Body of pancreas (tissue), 4 donors: Measurements from ENCODE around the gene ANO4. TPM values are rescaled to one million over a fixed set of nuclear protein-coding genes. Genes with fewer than 3 reads are reported as not detected.

ENCODE experiments used
- ATAC-seq: fragments of 150-250 bp; one replicate; pipeline ENCODE4 v1.9.1; 2016
- DNase-seq, 4 donors: peaks; one replicate each; pipeline ENCODE4 v3.0.0-alpha.2; 2019
- H3K27ac ChIP-seq, 4 donors: fragments of 200-600 bp; sonication (generic); 1 replicate in 3 of 4; 2 replicates in 1 of 4; pipeline versions ENCODE4 v1.5.1 to v1.6.1; 2016 to 2019; ENCODE audit warnings: mild to moderate bottlenecking in 1 of 4, mixed read lengths in 1 of 4, moderate library complexity in 1 of 4
- H3K27me3 ChIP-seq, 2 donors: fragments of 200-600 bp; sonication (generic); one replicate each; pipeline ENCODE4 v1.6.0; 2016; ENCODE audit warnings: mild to moderate bottlenecking in 1 of 2
- H3K36me3 ChIP-seq, 2 donors: fragments of 200-600 bp; sonication (generic); replicated peaks in 1 of 2; 2 replicates each; pipeline ENCODE4 v1.5.1; 2016; ENCODE audit warnings: low read depth in 2 of 2; ENCODE audit not compliant: insufficient read depth in 1 of 2
- H3K4me1 ChIP-seq: fragments of 200-600 bp; sonication (generic); one replicate; pipeline ENCODE4 v1.6.0; 2016
- H3K4me3 ChIP-seq, 2 donors: fragments of 200-600 bp; sonication (generic); 1 replicate in 1 of 2; 2 replicates in 1 of 2; pipeline ENCODE4 v1.5.1; 2016 to 2019
- H3K9me3 ChIP-seq, 3 donors: fragments of 200-600 bp; sonication (generic); 1 replicate in 2 of 3; 2 replicates in 1 of 3; pipeline ENCODE4 v1.5.1; 2016
- POLR2A ChIP-seq, 3 donors: fragments of 450-650 bp; IDR thresholded peaks; one replicate each; pipeline ENCODE4 v1.6.1; 2016; ENCODE audit warnings: antibody characterized with exemption in 3 of 3, mild to moderate bottlenecking in 2 of 3
- WGBS, 2 donors: methylation state at CpG; one replicate each; pipeline ENCODE4 v1.1.5; 2017; 5-methylcytosine and 5-hydroxymethylcytosine counted together
- intact Hi-C: fragments of 100-400 bp; cut with DNase I; formaldehyde crosslinking; loops from one replicate; pipeline ENCODE4 v1.15.1; 2023
- total RNA-seq, 2 donors: library from RNA; depleted of rRNA; stranded (reverse); fragments of >200 nt; gene quantifications; one replicate each; pipeline ENCODE4 v1.1.0, GENCODE V29; 2016
- TF ChIP-seq, protein P1 (sequence below), 7 experiments: fragments of 450-650 bp in 4 of 7; fragments of 200-600 bp in 3 of 7; sonication (generic) in 3 of 7; IDR thresholded peaks; one replicate each; pipeline ENCODE4 v1.5.1; 2016 to 2019; ENCODE audit warnings: antibody characterized with exemption in 7 of 7

ANO4 gene
- total RNA-seq, 2 donors from 2014 or later: 1.6 TPM; not detected in 1

DNA sequence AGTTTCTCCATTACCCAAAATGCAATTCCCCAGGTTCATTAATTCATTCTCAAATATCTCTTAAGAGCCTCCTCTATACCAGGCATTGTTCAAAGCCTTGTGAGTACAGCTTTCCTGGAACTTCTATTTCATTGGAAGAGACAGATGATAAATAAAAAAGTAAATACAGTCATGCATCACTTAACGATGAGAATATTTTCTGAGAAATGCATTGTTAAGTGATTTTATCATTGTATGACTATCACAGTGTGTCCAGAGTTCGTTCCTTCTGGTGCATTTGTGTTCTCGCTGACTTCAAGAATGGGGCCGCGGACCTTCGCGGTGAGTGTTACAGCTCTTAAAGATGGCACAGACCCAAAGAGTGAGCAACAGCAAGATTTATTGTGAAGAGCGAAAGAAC is 66.0 kb downstream of the ANO4 start:
- no peak for TF ChIP-seq POLR2A (IDR thresholded peaks at IDR 0.05)
- TF ChIP-seq, protein P1, sequence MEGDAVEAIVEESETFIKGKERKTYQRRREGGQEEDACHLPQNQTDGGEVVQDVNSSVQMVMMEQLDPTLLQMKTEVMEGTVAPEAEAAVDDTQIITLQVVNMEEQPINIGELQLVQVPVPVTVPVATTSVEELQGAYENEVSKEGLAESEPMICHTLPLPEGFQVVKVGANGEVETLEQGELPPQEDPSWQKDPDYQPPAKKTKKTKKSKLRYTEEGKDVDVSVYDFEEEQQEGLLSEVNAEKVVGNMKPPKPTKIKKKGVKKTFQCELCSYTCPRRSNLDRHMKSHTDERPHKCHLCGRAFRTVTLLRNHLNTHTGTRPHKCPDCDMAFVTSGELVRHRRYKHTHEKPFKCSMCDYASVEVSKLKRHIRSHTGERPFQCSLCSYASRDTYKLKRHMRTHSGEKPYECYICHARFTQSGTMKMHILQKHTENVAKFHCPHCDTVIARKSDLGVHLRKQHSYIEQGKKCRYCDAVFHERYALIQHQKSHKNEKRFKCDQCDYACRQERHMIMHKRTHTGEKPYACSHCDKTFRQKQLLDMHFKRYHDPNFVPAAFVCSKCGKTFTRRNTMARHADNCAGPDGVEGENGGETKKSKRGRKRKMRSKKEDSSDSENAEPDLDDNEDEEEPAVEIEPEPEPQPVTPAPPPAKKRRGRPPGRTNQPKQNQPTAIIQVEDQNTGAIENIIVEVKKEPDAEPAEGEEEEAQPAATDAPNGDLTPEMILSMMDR (IDR thresholded peaks at IDR 0.05): no peak
- intact Hi-C loops: no loop called here
- ATAC-seq: no peak
- 84 to 85% methylated on average over 8 of the region's 8 CpGs for WGBS, 2 donors
- DNase-seq: no peak
- Histone ChIP-seq H3K4me1 (no peaks in the 10 kb centered on the region), H3K4me3 (no peak overlapping the region), H3K27me3 (no peaks in the 10 kb centered on the region), H3K27ac (no peak overlapping the region), H3K9me3 (no peaks in the 10 kb centered on the region), H3K36me3 (no peaks in the 10 kb centered on the region)

DNA sequence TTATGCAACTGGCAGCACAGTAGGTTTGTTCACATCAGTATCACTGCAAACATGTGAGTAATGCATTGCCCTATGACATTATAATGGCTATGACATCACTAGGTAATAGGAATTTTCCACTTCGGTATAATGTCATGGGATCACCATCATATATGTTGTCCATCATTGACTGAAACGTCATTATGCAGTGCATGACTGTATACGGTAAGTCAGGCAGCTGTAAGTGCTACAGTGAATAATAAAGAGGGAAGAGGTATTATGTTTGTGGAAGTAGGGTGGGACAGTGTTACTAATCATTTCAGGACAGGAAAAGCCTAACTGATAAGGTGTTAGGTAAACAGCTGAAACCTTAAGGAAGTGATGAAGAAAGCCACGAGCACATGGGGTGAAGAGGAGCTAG is 68.1 kb downstream of the ANO4 start:
- 51 to 55% methylated on average over 4 of the region's 4 CpGs for WGBS, 2 donors
- no peak for ATAC-seq
- H3K27ac ChIP-seq: no peak overlapping the region
- DNase-seq: no peak
- TF ChIP-seq, protein P1 (IDR thresholded peaks at IDR 0.05): no peak
- intact Hi-C loops: no loop called here
- no peak overlapping the region for H3K4me3 ChIP-seq
- H3K9me3 ChIP-seq: no peaks in the 10 kb centered on the region
- H3K27me3 ChIP-seq: no peaks in the 10 kb centered on the region
- H3K4me1 ChIP-seq: no peaks in the 10 kb centered on the region
- no peaks in the 10 kb centered on the region for H3K36me3 ChIP-seq

DNA sequence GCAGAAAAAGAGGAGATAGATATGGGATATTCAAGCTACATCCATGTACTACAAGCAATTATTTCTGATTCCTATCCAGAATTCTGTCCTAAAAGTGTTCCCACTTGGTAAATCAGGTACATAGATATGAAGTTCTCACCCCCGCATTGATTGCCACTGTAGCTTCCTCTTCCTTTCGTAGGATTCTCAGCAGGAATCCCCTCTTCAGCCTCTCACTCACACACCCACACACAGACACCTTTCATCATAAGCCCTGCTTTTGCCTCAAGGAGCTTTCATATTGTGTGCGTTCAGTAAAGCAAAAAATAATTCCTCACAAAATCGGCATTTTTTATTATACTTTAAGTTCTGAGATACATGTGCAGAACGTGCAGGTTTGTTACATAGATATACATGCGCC is 69.8 kb downstream of the ANO4 start:
- H3K27ac ChIP-seq: no peak overlapping the region
- DNase-seq (no peak), ATAC-seq (no peak)
- no peak overlapping the region for H3K4me3 ChIP-seq
- intact Hi-C loops: no loop called here
- no peaks in the 10 kb centered on the region for H3K9me3 ChIP-seq
- TF ChIP-seq POLR2A (IDR thresholded peaks at IDR 0.05): no peak
- TF ChIP-seq, protein P1 (IDR thresholded peaks at IDR 0.05): no peak
- H3K27me3 ChIP-seq: no peaks in the 10 kb centered on the region
- WGBS, 2 donors: 61 to 73% methylated on average over 6 of the region's 6 CpGs
- H3K4me1 ChIP-seq: no peaks in the 10 kb centered on the region
- no peaks in the 10 kb centered on the region for H3K36me3 ChIP-seq

DNA sequence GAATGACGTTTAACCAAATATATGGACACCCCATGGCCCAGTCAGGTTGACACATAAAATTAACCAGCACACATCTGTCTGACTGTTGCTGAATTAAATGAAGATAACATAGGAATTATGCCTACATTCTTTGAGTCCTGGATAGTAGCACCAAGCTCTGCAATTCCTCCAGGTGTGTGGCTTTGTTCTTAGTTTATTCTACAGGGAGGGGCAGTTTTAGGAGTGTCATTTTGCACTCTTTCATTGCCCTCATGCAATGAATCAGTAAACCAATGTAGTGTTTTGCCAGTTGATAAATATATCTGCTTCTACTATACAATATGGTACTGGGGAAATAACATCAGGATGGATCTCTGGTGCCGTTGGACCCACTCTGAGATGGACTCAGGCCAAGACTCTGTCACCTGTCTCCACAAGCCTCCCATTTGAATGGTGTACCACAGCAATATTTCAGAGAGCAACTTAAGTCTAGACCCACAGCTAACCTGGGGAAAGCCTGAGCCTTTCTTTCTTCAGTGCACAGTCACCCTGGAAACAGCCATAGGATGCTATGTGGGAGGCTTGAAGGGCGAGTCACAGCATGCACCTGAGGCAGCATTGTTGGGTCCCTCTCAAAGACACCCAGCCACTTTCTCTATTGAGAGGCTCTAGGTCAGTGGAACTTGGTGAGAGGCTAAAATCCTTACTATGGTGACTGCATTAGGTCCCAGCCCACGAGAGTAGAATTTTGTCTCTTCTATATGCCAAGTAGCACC is 73.2 kb downstream of the ANO4 start:
- no peak overlapping the region for H3K4me3 ChIP-seq
- 44 to 53% methylated on average over 4 of the region's 4 CpGs for WGBS, 2 donors
- intact Hi-C loops: no loop called here
- H3K36me3 ChIP-seq: no peaks in the 10 kb centered on the region
- no peaks in the 10 kb centered on the region for H3K4me1 ChIP-seq
- H3K27ac ChIP-seq: no peak overlapping the region
- DNase-seq (no peak), ATAC-seq (no peak)
- H3K27me3 ChIP-seq: no peaks in the 10 kb centered on the region
- H3K9me3 ChIP-seq: no peaks in the 10 kb centered on the region
- TF ChIP-seq, protein P1 (IDR thresholded peaks at IDR 0.05): no peak
- no peak for TF ChIP-seq POLR2A (IDR thresholded peaks at IDR 0.05)

DNA sequence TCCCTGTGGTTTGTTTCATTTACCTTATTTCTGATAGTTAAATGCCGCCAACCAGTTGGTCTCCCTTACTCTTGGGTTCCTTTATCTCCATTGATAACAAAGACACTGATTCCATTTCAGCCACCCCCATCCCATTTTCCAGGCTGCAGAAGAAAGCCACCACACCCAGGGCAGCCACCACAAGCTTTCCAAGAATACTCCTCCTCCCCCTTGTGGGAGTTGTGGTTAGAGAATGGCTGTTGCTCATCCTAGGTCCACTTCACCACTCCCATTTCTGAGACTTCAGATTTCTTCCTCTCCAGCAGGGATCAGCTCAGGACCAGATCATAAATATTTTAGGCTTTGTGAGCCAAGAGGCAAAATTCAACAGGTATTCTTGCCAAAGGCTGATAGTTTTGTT is 73.9 kb downstream of the ANO4 start:
- H3K4me1 ChIP-seq: no peaks in the 10 kb centered on the region
- WGBS, 2 donors: 85 to 100% methylated on average over 1 of the region's 1 CpG
- no peaks in the 10 kb centered on the region for H3K36me3 ChIP-seq
- TF ChIP-seq, protein P1 (IDR thresholded peaks at IDR 0.05): no peak
- TF ChIP-seq POLR2A (IDR thresholded peaks at IDR 0.05): no peak
- H3K4me3 ChIP-seq: no peak overlapping the region
- H3K27ac ChIP-seq: no peak overlapping the region
- no peak for ATAC-seq
- DNase-seq: no peak
- intact Hi-C loops: no loop called here
- H3K9me3 ChIP-seq: no peaks in the 10 kb centered on the region
- H3K27me3 ChIP-seq: no peaks in the 10 kb centered on the region
